Transverse colon (tissue), 3 donors: ENCODE measurements around the gene RSBN1.

ENCODE experiments used
- CTCF ChIP-seq, 5 experiments: fragments of 200-600 bp in 3 of 5; fragments of 450-650 bp in 2 of 5; sonication (generic) in 3 of 5; IDR thresholded peaks; 1 replicate in 2 of 5; 2 replicates in 3 of 5; pipeline ENCODE4 v1.5.1; 2016 to 2017; ENCODE audit warnings: antibody characterized with exemption in 5 of 5, inconsistent platforms in 3 of 5, mild to moderate bottlenecking in 2 of 5, moderate library complexity in 1 of 5
- EP300 ChIP-seq: sonication (generic); formaldehyde crosslinking; IDR thresholded peaks from one replicate; pipeline ENCODE4 v1.6.1; 2017; ENCODE audit warnings: antibody characterized with exemption, low read depth

GRCh38 chr1:113849072-113849471 is 36.8 kb upstream of the RSBN1 start:
- TF ChIP-seq EP300, result no peak
- no peak for TF ChIP-seq CTCF (IDR thresholded peaks at IDR 0.05)
